GM23338 (cell line): ENCODE data around the gene ITGB1BP2. TPM values are rescaled to one million over a fixed set of nuclear protein-coding genes. Genes with fewer than 3 reads are reported as not detected.

Experiments used
- ATAC-seq: fragments of 200-7000 bp; cut with Tn5 transposase; 3 replicates; pipeline ENCODE4 v1.9.1; 2020
- DNase-seq: peaks from one replicate; pipeline ENCODE4 v3.0.0-alpha.2; 2015; ENCODE audit warnings: low spot score
- H2AFZ ChIP-seq: fragments of 200-600 bp; sonication (generic); 2 replicates; pipeline ENCODE4 v1.8.0; 2016; ENCODE audit warnings: antibody characterized with exemption, mild to moderate bottlenecking, moderate library complexity
- H3F3A ChIP-seq: fragments of 200-600 bp; sonication (generic); replicated peaks from 2 replicates; pipeline ENCODE4 v1.8.0; 2017; ENCODE audit warnings: antibody characterized with exemption, mixed run types, low read depth
- H3K27ac ChIP-seq: fragments of 200-600 bp; sonication (generic); 2 replicates; pipeline ENCODE4 v1.6.1; 2016; ENCODE audit warnings: low read depth
- H3K27me3 ChIP-seq: fragments of 200-600 bp; sonication (generic); 2 replicates; pipeline ENCODE4 v1.8.0; 2016; ENCODE audit warnings: mild to moderate bottlenecking, mixed run types, moderate library complexity; ENCODE audit not compliant: insufficient read depth
- H3K36me3 ChIP-seq: fragments of 200-600 bp; sonication (generic); 2 replicates; pipeline ENCODE4 v1.8.0; 2016; ENCODE audit warnings: mild to moderate bottlenecking; ENCODE audit not compliant: insufficient read depth
- H3K4me1 ChIP-seq: fragments of 200-600 bp; sonication (generic); 2 replicates; pipeline ENCODE4 v1.8.0; 2016; ENCODE audit warnings: mild to moderate bottlenecking, moderate library complexity; ENCODE audit not compliant: insufficient read depth
- H3K4me2 ChIP-seq: fragments of 200-600 bp; sonication (generic); 2 replicates; pipeline ENCODE4 v1.7.1; 2017; ENCODE audit warnings: mixed run types
- H3K4me3 ChIP-seq: fragments of 200-600 bp; sonication (generic); 2 replicates; pipeline ENCODE4 v1.6.1; 2016; ENCODE audit warnings: mixed run types
- H3K79me2 ChIP-seq: fragments of 200-600 bp; sonication (generic); replicated peaks from 2 replicates; pipeline ENCODE4 v1.8.0; 2017; ENCODE audit warnings: mild to moderate bottlenecking; ENCODE audit not compliant: insufficient read depth
- H3K9me2 ChIP-seq: fragments of 200-600 bp; sonication (generic); 2 replicates; pipeline ENCODE4 v1.8.0; 2017; ENCODE audit not compliant: insufficient read depth
- H4K20me1 ChIP-seq: fragments of 200-600 bp; sonication (generic); replicated peaks from 2 replicates; pipeline ENCODE4 v1.8.0; 2017; ENCODE audit warnings: mild to moderate bottlenecking; ENCODE audit not compliant: insufficient read depth
- H3K27ac Mint-ChIP-seq: 2 replicates; pipeline ENCODE4 v1.8.0; 2020; ENCODE audit warnings: inconsistent platforms, mild to moderate bottlenecking, moderate library complexity, mixed read lengths
- H3K27me3 Mint-ChIP-seq: 3 replicates; pipeline ENCODE4 v1.8.0; 2022; ENCODE audit warnings: low read depth, mild to moderate bottlenecking, moderate library complexity, mixed read lengths, inconsistent platforms; ENCODE audit not compliant: insufficient read depth, poor library complexity
- H3K36me3 Mint-ChIP-seq: 3 replicates; pipeline ENCODE4 v1.8.0; 2021; ENCODE audit warnings: low read depth, mild to moderate bottlenecking, inconsistent platforms, moderate library complexity, mixed read lengths
- H3K4me1 Mint-ChIP-seq: 3 replicates; pipeline ENCODE4 v1.8.0; 2020; ENCODE audit warnings: mild to moderate bottlenecking, inconsistent platforms, mixed read lengths
- H3K4me3 Mint-ChIP-seq: 3 replicates; pipeline ENCODE4 v1.8.0; 2021; ENCODE audit warnings: moderate library complexity, mild to moderate bottlenecking, inconsistent platforms, mixed read lengths
- H3K9me3 Mint-ChIP-seq: 3 replicates; pipeline ENCODE4 v1.8.0; 2020; ENCODE audit warnings: moderate library complexity, mild to moderate bottlenecking, inconsistent platforms, mixed read lengths
- CREB1 ChIP-seq: fragments of 250-450 bp; sonication (Bioruptor Pico); IDR thresholded peaks from 2 replicates; pipeline ENCODE4 v1.5.0; 2020; ENCODE audit warnings: low read depth, mild to moderate bottlenecking, moderate library complexity
- ETS1 ChIP-seq: IDR thresholded peaks from 2 replicates; pipeline ENCODE4 v1.6.1; 2016; ENCODE audit warnings: antibody characterized with exemption
- EZH2 ChIP-seq: fragments of 200-600 bp; sonication (generic); IDR thresholded peaks from one replicate; pipeline ENCODE4 v1.8.0; 2017; ENCODE audit warnings: antibody characterized with exemption, mild to moderate bottlenecking, low read depth; ENCODE audit not compliant: unreplicated experiment
- EZH2phosphoT487 ChIP-seq: fragments of 200-600 bp; sonication (generic); IDR thresholded peaks from one replicate; pipeline ENCODE4 v1.8.1; 2018; ENCODE audit warnings: antibody characterized with exemption; ENCODE audit not compliant: unreplicated experiment
- JUNB ChIP-seq: IDR thresholded peaks from one replicate; pipeline ENCODE4 v1.6.1; 2016; ENCODE audit warnings: antibody characterized with exemption; ENCODE audit not compliant: unreplicated experiment
- NANOG ChIP-seq: IDR thresholded peaks from 2 replicates; pipeline ENCODE4 v1.6.1; 2016; ENCODE audit warnings: antibody characterized with exemption, borderline replicate concordance
- POLR2AphosphoS5 ChIP-seq: IDR thresholded peaks from 2 replicates; pipeline ENCODE4 v1.6.1; 2016; ENCODE audit warnings: antibody characterized with exemption, low read depth
- STAT1 ChIP-seq: IDR thresholded peaks from one replicate; pipeline ENCODE4 v1.6.1; 2016; ENCODE audit warnings: antibody characterized with exemption; ENCODE audit not compliant: unreplicated experiment
- ZNF114 ChIP-seq: fragments of 250-450 bp; sonication (Bioruptor Pico); IDR thresholded peaks from 2 replicates; pipeline ENCODE4 v1.5.0; 2020; ENCODE audit warnings: mild to moderate bottlenecking, moderate library complexity
- ZNF331 ChIP-seq: fragments of 250-450 bp; sonication (Bioruptor Pico); IDR thresholded peaks from 2 replicates; pipeline ENCODE4 v1.5.0; 2020; ENCODE audit warnings: low read depth, mild to moderate bottlenecking, moderate library complexity
- polyA plus RNA-seq: library from polyadenylated mRNA; unstranded; fragments of >200 nt; fragmentation: Nextera tagmentation; extraction: Ambion mirVana; gene quantifications from 2 replicates; pipeline ENCODE4 v1.2.1, GENCODE V29; 2016
- total RNA-seq: library from RNA; depleted of rRNA; stranded (reverse); fragments of >200 nt; shearing (Covaris generic); gene quantifications from 2 replicates; pipeline ENCODE4 v1.2.3, GENCODE V29; 2014
- TF ChIP-seq, protein P1 (sequence below), 2 experiments: fragments of 200-600 bp in 1 of 2; sonication (generic) in 1 of 2; conservative IDR thresholded peaks; 2 replicates each; pipeline versions ENCODE4 v1.5.1 to v1.6.1; 2016 to 2017; ENCODE audit warnings: antibody characterized with exemption in 2 of 2, low read depth in 2 of 2, mild to moderate bottlenecking in 2 of 2, moderate library complexity in 1 of 2
- TF ChIP-seq, protein P2 (sequence below): IDR thresholded peaks from one replicate; pipeline ENCODE4 v1.6.1; 2018; ENCODE audit warnings: antibody characterized with exemption; ENCODE audit not compliant: unreplicated experiment

ITGB1BP2 gene
- total and polyA plus RNA-seq, 2 experiments from 2014 or later, result 2.0 to 10.9 TPM

DNA sequence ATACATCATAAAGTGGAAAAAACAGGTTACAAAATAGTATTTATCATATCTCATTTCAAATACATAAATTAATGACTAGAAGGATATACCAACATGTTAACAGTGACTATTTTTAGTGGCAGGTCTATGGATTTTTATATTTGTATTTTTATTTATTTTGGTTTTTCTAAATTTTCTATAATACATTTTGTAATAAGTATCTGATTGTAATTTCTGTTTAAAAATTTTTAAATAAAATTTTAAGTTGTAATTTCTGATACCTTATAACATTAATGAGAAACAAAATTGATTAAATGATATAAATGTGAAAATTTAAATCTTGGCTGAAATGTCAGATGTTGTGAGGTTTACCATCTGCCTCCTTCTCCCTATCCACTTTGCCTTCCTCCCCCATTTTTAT, 15.6 kb upstream of the ITGB1BP2 start:
- peak overlapping the region; percentile 78; the same call in 1 of the 2 replicates for H3K27ac Mint-ChIP-seq
- no peak for TF ChIP-seq EZH2
- TF ChIP-seq JUNB, result no peak
- no peak for TF ChIP-seq STAT1
- no peak for TF ChIP-seq ZNF331

GRCh38 chrX:71291381-71291780, 10.2 kb upstream of the ITGB1BP2 start:
- Mint-ChIP-seq H3K27ac (no peak overlapping the region), H3K4me1 (peaks cover 2% of the 10 kb centered on the region; the same call in 1 of the 3 replicates), H3K27me3 (peaks cover 2% of the 10 kb centered on the region), H3K4me3 (no peak overlapping the region), H3K36me3 (peaks cover 86% of the 10 kb centered on the region), H3K9me3 (no peaks in the 10 kb centered on the region)
- peaks cover 59% of the 10 kb centered on the region for H3K79me2 ChIP-seq
- peaks cover 50% of the 10 kb centered on the region for H3K36me3 ChIP-seq
- H4K20me1 ChIP-seq, result peaks cover 12% of the 10 kb centered on the region
- no peaks in the 10 kb centered on the region for H3K27me3 ChIP-seq
- H3K4me2 ChIP-seq, result no peak overlapping the region
- no peak overlapping the region for H3K4me3 ChIP-seq
- no peak for TF ChIP-seq CREB1 (CRISPR knock-in tag)
- H3K4me1 ChIP-seq, result no peaks in the 10 kb centered on the region; the same call in 1 of the 2 replicates
- no peaks in the 10 kb centered on the region for H3K9me2 ChIP-seq
- H3K27ac ChIP-seq, result no peak overlapping the region
- H3F3A ChIP-seq, result peaks cover 16% of the 10 kb centered on the region; the same call in 1 of the 2 replicates
- DNase-seq (no peak), ATAC-seq (no peak)
- H2AFZ ChIP-seq, result no peak overlapping the region

More for the DNA sequence above, 15.6 kb upstream of the ITGB1BP2 start:
- Histone ChIP-seq H3K27me3 (no peaks in the 10 kb centered on the region), H3K4me2 (peak overlapping the region; percentile 93), H3F3A (peaks cover 4% of the 10 kb centered on the region; the same call in 1 of the 2 replicates), H3K36me3 (peaks cover 12% of the 10 kb centered on the region; the same call in 1 of the 2 replicates), H3K4me1 (peaks cover 6% of the 10 kb centered on the region; the same call in 1 of the 2 replicates), H3K79me2 (peaks cover 70% of the 10 kb centered on the region), H3K27ac (no peak overlapping the region), H3K4me3 (peak overlapping the region; percentile 97), H3K9me2 (no peaks in the 10 kb centered on the region), H2AFZ (no peak overlapping the region), H4K20me1 (peaks cover 15% of the 10 kb centered on the region; the same call in 1 of the 2 replicates)
- DNase-seq (no peak), ATAC-seq (no peak)
- Mint-ChIP-seq H3K4me3 (peak overlapping the region; percentile 95), H3K9me3 (no peaks in the 10 kb centered on the region; the same call in 2 of the 3 replicates), H3K27me3 (peaks cover 9% of the 10 kb centered on the region), H3K4me1 (peaks cover 7% of the 10 kb centered on the region; the same call in 2 of the 3 replicates), H3K36me3 (peaks cover 65% of the 10 kb centered on the region)

DNA sequence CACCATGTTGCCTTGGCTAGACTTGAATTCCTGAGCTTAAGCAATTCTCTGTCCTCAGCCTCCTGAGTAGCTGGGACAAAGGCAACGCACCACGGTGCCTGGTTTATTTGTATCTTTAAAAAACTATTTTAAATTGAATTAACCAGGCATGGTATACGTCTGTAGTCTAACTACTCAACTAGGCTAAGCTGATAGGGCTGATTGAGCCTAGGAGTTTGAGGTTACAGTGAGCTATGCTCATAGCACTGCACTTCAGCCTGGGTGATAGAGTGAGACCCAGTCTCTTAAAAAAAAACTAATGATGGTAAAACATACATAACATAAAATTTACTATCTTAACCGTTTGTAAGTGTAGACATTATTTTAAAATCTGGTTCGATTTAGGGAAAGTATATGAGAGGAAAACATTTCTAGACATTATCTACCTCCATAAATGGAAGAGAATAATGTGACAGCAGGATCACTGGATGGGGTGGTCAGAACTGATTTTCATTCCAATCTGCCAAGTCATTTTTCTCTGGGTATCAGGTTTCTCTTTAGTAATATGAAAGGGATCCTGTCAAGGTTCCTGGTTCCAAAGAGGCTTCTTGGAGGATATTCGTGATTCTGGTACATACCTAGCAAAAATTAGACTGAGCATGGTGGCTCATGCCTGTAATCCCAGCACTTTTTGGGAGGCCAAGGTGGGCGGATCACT, 8.7 kb upstream of the ITGB1BP2 start:
- H3K27me3 ChIP-seq, result no peaks in the 10 kb centered on the region
- H3K4me1 Mint-ChIP-seq, result peaks cover 2% of the 10 kb centered on the region; the same call in 1 of the 3 replicates
- no peak overlapping the region for H2AFZ ChIP-seq
- no peak for DNase-seq
- H3K4me3 ChIP-seq, result no peak overlapping the region
- H3F3A ChIP-seq, result peaks cover 16% of the 10 kb centered on the region; the same call in 1 of the 2 replicates
- H3K27ac Mint-ChIP-seq, result 0 out of 2 replicates have a peak overlapping the region, but pooled peaks have one; percentile 62
- peaks cover 6% of the 10 kb centered on the region for H4K20me1 ChIP-seq
- no peaks in the 10 kb centered on the region; the same call in 1 of the 2 replicates for H3K4me1 ChIP-seq
- no peak overlapping the region for H3K4me2 ChIP-seq
- H3K27ac ChIP-seq, result peak overlapping the region; percentile 45
- peaks cover 4% of the 10 kb centered on the region for H3K27me3 Mint-ChIP-seq
- peaks cover 44% of the 10 kb centered on the region for H3K79me2 ChIP-seq
- peaks cover 86% of the 10 kb centered on the region for H3K36me3 Mint-ChIP-seq
- no peak overlapping the region for H3K4me3 Mint-ChIP-seq
- peaks cover 64% of the 10 kb centered on the region for H3K36me3 ChIP-seq
- H3K9me2 ChIP-seq, result no peaks in the 10 kb centered on the region
- ATAC-seq, result no peak
- H3K9me3 Mint-ChIP-seq, result no peaks in the 10 kb centered on the region
- no peak for TF ChIP-seq ZNF114 (CRISPR knock-in tag)
- no peak for TF ChIP-seq POLR2AphosphoS5
- TF ChIP-seq ZNF331, result no peak
- TF ChIP-seq EZH2phosphoT487, result no peak
- TF ChIP-seq JUNB, result no peak
- no peak for TF ChIP-seq NANOG
- TF ChIP-seq EZH2, result no peak
- TF ChIP-seq, protein P1, sequence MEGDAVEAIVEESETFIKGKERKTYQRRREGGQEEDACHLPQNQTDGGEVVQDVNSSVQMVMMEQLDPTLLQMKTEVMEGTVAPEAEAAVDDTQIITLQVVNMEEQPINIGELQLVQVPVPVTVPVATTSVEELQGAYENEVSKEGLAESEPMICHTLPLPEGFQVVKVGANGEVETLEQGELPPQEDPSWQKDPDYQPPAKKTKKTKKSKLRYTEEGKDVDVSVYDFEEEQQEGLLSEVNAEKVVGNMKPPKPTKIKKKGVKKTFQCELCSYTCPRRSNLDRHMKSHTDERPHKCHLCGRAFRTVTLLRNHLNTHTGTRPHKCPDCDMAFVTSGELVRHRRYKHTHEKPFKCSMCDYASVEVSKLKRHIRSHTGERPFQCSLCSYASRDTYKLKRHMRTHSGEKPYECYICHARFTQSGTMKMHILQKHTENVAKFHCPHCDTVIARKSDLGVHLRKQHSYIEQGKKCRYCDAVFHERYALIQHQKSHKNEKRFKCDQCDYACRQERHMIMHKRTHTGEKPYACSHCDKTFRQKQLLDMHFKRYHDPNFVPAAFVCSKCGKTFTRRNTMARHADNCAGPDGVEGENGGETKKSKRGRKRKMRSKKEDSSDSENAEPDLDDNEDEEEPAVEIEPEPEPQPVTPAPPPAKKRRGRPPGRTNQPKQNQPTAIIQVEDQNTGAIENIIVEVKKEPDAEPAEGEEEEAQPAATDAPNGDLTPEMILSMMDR (conservative IDR thresholded peaks at IDR 0.05; ENCODE audit: low read depth in 2 of 2), result no peak
- TF ChIP-seq, protein P2, sequence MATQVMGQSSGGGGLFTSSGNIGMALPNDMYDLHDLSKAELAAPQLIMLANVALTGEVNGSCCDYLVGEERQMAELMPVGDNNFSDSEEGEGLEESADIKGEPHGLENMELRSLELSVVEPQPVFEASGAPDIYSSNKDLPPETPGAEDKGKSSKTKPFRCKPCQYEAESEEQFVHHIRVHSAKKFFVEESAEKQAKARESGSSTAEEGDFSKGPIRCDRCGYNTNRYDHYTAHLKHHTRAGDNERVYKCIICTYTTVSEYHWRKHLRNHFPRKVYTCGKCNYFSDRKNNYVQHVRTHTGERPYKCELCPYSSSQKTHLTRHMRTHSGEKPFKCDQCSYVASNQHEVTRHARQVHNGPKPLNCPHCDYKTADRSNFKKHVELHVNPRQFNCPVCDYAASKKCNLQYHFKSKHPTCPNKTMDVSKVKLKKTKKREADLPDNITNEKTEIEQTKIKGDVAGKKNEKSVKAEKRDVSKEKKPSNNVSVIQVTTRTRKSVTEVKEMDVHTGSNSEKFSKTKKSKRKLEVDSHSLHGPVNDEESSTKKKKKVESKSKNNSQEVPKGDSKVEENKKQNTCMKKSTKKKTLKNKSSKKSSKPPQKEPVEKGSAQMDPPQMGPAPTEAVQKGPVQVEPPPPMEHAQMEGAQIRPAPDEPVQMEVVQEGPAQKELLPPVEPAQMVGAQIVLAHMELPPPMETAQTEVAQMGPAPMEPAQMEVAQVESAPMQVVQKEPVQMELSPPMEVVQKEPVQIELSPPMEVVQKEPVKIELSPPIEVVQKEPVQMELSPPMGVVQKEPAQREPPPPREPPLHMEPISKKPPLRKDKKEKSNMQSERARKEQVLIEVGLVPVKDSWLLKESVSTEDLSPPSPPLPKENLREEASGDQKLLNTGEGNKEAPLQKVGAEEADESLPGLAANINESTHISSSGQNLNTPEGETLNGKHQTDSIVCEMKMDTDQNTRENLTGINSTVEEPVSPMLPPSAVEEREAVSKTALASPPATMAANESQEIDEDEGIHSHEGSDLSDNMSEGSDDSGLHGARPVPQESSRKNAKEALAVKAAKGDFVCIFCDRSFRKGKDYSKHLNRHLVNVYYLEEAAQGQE, result no peak
- no peak for TF ChIP-seq STAT1
- no peak for TF ChIP-seq ETS1
- TF ChIP-seq CREB1 (CRISPR knock-in tag), result no peak
